Activated CD4-positive, alpha-beta T cell treated with anti-CD3 and anti-CD28 coated beads, Interleukin-2, amount 50 U/mL, for 24 hours (primary cell): ENCODE data around the gene PHKB.
A peak's percentile ranks its signal among the peaks of the same experiment; 100 is the strongest.
"Not testable (repeated sequence)": the region's sequence is repeated elsewhere in the genome, so short reads cannot be mapped to it uniquely, and the experiment has no call there.

Experiments
- DNase-seq, 2 donors: peaks; one replicate each; pipeline ENCODE4 v3.0.0-alpha.2; 2020; ENCODE audit warnings: low read depth in 1 of 2, low spot score in 1 of 2

PHKB gene

DNA sequence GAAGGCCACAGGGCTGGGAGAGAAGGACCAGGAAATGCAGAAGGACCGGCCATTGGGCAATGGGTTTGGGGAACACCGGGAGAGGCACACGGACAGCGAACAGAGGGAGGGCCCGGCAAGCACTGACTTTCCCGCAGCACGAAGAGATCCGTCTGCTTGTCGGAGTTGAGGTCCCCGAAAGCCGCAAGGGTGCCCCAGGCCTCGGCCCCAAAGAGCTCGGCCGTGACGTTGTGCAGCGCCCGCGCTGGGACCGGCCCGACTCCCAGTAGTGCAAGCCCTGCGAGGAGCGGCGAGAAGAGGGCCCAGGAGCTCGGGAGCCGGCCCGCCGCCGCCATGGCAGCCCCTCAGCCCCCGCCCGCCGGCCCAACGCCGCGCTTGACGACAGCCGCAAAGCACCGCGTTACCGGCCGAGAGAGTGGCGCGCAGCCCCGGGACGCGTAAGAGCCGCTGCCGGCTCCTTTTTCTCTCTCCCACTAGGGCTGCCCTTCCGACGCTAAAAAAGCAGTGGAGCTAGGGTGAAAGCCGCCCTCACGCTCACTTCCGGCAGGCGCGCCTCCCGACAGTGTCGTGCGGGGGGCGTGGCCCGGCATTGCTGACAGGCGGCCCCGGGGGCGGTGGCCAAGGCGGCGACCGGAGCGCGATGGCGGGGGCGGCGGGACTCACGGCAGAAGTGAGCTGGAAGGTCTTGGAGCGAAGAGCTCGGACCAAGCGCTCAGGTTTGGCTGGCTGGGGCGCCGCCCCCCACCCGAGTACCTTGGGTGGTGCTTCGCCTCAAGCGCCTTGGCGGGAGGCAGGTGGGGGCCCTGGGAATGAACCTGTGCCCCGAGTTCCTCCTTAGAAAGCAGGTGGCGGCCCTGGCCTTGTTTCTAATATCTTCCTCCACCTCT, at the start of gene PHKB, which contains the start of gene ITFG1:
Gene PHKB, plus strand, starts transcription at position 621 of the 887 bp plus-strand sequence. Its CDS starts 20 bp downstream, at position 641.
Gene ITFG1, minus strand, starts transcription at position 353 of the 887 bp plus-strand sequence. Its CDS starts 18 bp downstream, at position 335.
- DNase-seq: peak; percentile 89

DNA sequence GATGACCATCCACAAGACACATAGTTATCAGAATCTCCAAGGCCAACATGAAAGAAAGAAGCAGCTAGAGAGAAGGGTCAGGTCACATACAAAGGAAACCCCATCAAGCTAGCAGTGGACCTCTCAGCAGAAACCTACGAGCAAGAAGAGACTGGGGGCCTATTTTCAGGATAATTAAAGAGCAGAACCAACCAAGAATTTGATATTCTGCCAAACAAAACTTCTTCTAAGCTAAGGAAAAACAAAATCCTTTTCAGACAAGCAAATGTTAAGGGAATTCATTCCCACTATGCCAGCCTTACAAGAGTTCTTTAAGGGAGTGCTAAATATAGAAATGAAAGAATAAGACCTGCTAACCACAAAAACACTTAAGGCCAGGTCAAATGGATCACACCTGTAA, 48.1 kb upstream of the PHKB start:
- no peak for DNase-seq

GRCh38 chr16:47416869-47417268, 44.3 kb upstream of the PHKB start:
- DNase-seq: no peak

DNA sequence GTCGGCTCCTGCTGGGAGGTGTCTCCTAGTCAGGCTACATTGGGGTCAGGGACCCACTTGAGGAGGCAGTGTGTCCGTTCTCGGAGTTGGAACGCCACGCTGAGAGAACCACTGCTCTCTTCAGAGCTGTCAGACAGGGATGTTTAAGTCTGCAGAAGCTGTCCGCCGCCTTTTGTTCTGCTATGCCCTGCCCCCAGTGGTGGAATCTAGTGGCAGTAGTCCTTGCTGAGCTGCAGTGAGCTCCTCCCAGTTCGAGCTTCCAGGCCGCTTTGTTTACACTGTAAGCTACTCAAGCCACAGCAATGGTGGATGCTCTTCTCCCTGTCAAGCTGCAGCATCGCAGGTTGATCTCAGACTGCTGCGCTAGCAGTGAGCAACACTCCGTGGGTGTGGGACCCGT, 36.3 kb upstream of the PHKB start:
- DNase-seq: no peak

GRCh38 chr16:47426806-47427205, 34.3 kb upstream of the PHKB start:
- no peak for DNase-seq

- DNase-seq: no peak
Observed at GRCh38 chr16:47431960-47432359, 29.2 kb upstream of the PHKB start.

DNA sequence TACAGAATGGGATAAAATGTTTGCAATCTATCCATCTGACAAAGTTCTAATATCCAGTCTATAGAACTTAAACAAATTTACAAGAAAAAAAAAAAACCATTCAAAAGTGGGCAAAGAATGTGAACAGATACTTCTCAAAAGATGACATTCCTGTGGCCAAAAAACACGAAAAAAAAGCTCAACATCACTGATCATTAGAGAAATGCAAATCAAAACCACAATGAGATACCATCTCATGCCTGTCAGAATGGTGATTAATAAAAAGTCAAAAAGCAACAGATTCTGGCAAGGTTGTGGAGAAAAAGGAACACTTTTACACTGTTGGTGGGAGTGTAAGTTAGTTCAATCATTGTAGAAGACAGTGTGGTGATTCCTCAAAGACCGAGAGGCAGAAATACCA, 26.9 kb upstream of the PHKB start:
- not testable (repeated sequence) for DNase-seq

- DNase-seq: not testable (repeated sequence)
Observed at GRCh38 chr16:47440066-47440465, 21.1 kb upstream of the PHKB start.

DNA sequence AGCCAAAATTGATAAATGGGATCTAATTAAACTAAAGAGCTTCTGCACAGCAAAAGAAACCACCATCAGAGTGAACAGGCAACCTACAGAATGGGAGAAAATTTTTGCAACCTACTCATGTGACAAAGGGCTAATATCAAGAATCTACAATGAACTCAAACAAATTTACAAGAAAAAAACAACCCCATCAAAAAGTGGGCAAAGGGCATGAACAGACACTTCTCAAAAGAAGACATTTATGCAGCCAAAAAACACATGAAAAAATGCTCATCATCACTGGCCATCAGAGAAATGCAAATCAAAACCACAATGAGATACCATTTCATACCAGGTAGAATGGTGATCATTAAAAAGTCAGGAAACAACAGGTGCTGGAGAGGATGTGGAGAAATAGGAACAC, 18.2 kb upstream of the PHKB start:
- not testable (repeated sequence) for DNase-seq

GRCh38 chr16:47446431-47446830, 14.7 kb upstream of the PHKB start:
- no peak for DNase-seq

DNA sequence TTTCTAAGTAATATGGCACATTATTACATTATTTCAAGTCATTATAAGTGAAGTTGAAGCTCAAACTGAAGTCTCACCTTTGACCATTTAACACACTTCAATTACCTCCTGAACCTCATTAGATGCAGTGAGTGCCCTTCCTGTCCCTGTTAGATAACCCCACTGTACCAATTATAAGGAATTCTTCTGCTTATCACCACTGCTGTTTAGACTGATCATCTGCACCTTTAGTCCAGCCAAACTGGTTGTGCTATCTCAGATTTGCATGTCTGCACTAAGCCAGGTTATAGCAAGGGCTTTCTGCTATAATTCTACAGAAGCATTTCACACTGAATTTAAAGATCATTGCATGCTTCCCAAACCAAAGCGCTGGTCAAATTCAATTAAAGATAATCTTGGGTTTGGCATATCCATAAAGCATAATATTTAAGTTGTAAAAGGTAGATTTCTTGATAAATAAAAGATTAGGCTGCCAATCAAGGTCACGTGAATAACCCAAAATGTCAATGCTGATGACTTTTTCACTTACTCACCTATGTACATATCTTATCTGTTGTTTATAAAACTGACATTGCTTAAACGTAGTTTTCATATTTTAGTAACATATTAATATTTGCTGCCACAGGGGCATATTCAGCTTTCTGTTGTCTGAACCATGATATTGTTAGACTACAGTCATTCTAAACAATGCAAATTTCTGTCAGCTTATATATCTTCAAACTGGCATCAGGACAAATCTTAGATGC, 12.1 kb upstream of the PHKB start:
- DNase-seq: no peak

GRCh38 chr16:47449788-47450187, 11.3 kb upstream of the PHKB start:
- DNase-seq: no peak

DNA sequence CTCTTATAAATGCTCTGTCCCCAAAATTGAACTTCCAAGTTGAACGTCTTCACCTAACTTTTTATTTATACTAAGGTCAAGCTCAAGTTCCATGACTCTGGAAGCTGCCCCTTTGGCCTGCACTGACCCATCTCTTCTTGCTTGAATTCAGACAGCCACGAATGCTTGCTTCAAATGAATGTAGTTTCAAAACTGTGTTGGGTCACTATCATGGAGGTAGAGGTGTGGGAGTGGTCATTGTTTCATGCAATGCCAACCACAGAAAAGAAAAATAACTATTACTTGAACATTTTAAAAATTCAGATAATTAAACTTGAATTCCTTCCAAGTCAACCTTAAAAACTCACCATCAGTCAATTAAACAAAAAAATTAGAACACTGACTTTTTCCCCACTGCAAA, 2.8 kb upstream of the PHKB start:
- DNase-seq: no peak

- DNase-seq: no peak
Observed at GRCh38 chr16:47459603-47460002, 1.5 kb upstream of the PHKB start.

DNA sequence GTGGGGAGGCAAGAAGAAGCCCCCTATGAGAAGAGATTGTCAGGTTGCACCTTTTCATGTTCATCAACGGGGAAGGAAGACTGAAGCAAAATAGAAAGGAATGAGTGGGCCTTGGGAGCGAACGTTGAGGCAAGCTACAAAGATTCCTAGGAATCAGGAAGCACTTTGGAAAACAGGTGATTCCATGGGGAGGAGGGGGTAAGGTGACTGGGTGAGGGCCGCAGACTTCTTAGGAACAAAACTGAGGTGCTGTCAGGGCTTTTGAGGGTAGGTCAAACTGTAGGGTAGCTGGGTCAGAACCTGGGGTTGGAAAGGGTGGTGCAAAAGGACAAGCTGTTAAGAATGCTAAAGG, 796 bp upstream of the PHKB start:
- DNase-seq: no peak

GRCh38 chr16:47461598-47462266, 601 bp downstream of the PHKB start:
- DNase-seq: no peak

DNA sequence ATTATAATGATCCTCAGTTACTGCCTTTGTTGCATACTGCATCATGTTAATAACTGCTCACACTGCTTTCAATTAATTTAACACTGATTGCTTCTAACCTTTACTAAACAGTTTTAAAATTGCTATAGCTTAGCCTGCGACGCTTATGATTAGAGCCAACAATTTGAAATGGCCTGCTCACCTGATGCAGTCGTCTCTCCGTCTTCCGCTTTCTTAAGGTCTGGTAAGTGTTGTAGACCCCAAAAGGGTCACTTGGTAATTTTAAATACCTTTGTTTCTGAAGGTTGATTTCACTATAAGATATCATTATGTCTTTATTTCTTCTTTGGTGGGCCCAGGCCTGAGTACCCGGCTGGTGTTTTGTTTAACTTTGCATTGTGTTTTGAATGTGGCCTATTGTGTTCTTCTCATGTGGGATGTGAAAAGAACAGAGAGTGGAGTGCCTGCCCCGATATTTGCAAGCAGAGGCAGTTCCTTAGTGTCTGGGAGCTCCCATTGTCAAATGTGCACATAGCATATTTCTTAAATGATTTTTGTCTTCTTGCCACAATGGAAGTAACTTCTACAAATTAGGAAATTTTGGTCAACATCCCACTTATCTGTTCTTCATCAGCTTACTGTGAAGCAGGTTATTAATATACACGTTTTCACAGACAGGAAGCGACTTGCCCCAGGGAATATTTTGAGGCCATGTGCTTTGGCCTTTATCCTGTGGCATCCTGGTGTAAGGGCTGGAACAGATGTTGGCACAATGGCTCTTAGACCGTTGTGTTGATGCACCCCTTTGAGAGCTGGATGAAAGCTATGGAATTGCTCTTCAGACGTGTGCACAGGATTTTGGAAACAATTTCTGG, 2.9 kb downstream of the PHKB start:
- no peak for DNase-seq

- DNase-seq: no peak
Observed at GRCh38 chr16:47465919-47466630, 4.9 kb downstream of the PHKB start.

DNA sequence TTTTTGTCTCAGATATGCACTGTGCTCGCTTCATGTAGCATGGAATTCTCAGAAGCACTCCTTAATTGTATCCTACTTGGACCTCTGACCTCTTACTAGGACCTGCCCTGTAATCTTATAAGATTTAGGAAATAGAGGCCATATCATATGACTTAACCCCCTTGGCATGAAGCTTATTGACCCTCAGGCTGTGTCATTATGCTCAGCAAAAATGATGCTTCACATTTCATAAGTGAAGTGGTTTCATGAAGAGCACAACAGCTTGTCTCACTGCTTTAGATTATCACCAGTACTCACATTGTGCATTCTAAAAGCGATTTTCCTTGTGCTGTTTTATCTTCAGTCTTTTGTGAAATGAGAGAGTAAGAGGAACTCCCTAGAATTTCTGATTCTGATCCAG, 6.4 kb downstream of the PHKB start:
- DNase-seq: no peak

- not testable (repeated sequence) for DNase-seq
Observed at GRCh38 chr16:47468070-47468689, 7.0 kb downstream of the PHKB start.
